Gastroesophageal sphincter (tissue), 4 donors: ENCODE measurements around the gene TPM1. TPM values are rescaled to one million over a fixed set of nuclear protein-coding genes. Genes with fewer than 3 reads are reported as not detected.

Experiments used
- ATAC-seq: fragments of 150-250 bp; one replicate; pipeline ENCODE4 v1.9.1; 2016; ENCODE audit warnings: mild to moderate bottlenecking, moderate library complexity
- H3K27ac ChIP-seq, 4 donors: fragments of 200-600 bp; sonication (generic) in 3 of 4; 1 replicate in 3 of 4; 2 replicates in 1 of 4; pipeline ENCODE4 v1.5.1; 2016 to 2019
- H3K27me3 ChIP-seq: fragments of 200-600 bp; sonication (generic); one replicate; pipeline ENCODE4 v1.5.1; 2019
- H3K36me3 ChIP-seq, 2 donors: fragments of 200-600 bp; sonication (generic); one replicate each; pipeline ENCODE4 v1.5.1; 2019; ENCODE audit warnings: control low read depth in 1 of 2
- H3K4me1 ChIP-seq, 3 donors: fragments of 200-600 bp; sonication (generic); 1 replicate in 2 of 3; 2 replicates in 1 of 3; pipeline ENCODE4 v1.5.1; 2016 to 2019; ENCODE audit warnings: control low read depth in 2 of 3
- H3K4me3 ChIP-seq, 2 donors: fragments of 200-600 bp; sonication (generic); one replicate each; pipeline ENCODE4 v1.5.1; 2019; ENCODE audit warnings: mild to moderate bottlenecking in 1 of 2, moderate library complexity in 1 of 2
- H3K9me3 ChIP-seq, 3 donors: fragments of 200-600 bp; sonication (generic); one replicate each; pipeline ENCODE4 v1.5.1; 2017 to 2019; ENCODE audit warnings: control low read depth in 2 of 3
- CTCF ChIP-seq, 4 experiments: fragments of 200-600 bp in 2 of 4; fragments of 450-650 bp in 2 of 4; sonication (generic) in 1 of 4; IDR thresholded peaks; one replicate each; pipeline ENCODE4 v1.5.1; 2017 to 2019; ENCODE audit warnings: antibody characterized with exemption in 4 of 4, mild to moderate bottlenecking in 2 of 4, moderate library complexity in 2 of 4
- EP300 ChIP-seq: sonication (generic); formaldehyde crosslinking; IDR thresholded peaks from one replicate; pipeline ENCODE4 v1.6.1; 2017; ENCODE audit warnings: antibody characterized with exemption, mild to moderate bottlenecking
- POLR2A ChIP-seq, 2 donors: fragments of 450-650 bp; IDR thresholded peaks; one replicate each; pipeline ENCODE4 v1.6.1; 2017; ENCODE audit warnings: antibody characterized with exemption in 2 of 2, mild to moderate bottlenecking in 2 of 2, moderate library complexity in 1 of 2
- POLR2AphosphoS5 ChIP-seq: sonication (generic); formaldehyde crosslinking; IDR thresholded peaks from one replicate; pipeline ENCODE4 v1.6.1; 2017; ENCODE audit warnings: antibody characterized with exemption
- WGBS, 2 donors: methylation state at CpG; one replicate each; pipeline ENCODE4 v1.1.5; 2018; ENCODE audit warnings: low coverage in 1 of 2; 5-methylcytosine and 5-hydroxymethylcytosine counted together
- total RNA-seq, 4 donors: library from RNA; depleted of rRNA; stranded (reverse); fragments of >200 nt; gene quantifications; one replicate each; pipeline ENCODE4 v1.1.0, GENCODE V29; 2016

The TPM1 gene
- total RNA-seq, 4 donors from 2014 or later, result 3,599 to 7,152 (median 6,397) TPM

GRCh38 chr15:63020759-63021430 lies 21.7 kb upstream of the TPM1 start:
- TF ChIP-seq POLR2A (IDR thresholded peaks at IDR 0.05) (no peak), EP300 (no peak), POLR2AphosphoS5 (no peak), CTCF (IDR thresholded peaks at IDR 0.05) (no peak)
- ATAC-seq, result no peak

DNA sequence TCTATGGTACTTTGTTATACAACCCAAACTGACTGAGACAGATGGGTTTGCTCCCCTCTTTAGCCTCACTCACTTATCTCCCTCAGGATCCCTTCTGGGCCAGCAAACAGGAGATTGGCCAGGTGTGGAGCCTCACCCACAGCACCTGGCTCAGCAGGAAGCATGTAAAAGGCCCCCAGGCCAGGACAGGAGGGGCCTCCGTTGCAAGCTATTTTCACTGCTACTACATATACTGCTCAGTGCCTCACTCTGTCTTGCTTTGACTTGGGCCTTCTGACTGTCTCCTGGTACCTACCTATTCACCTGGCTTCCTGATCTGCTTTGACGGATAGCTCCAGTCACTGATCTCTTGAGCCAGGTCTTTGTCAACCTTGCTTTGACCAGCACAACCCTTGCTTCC lies 20.4 kb upstream of the TPM1 start:
- TF ChIP-seq EP300, result no peak
- TF ChIP-seq POLR2A (IDR thresholded peaks at IDR 0.05), result no peak
- TF ChIP-seq POLR2AphosphoS5, result no peak
- TF ChIP-seq CTCF (IDR thresholded peaks at IDR 0.05), result no peak
- Histone ChIP-seq H3K27me3 (no peaks in the 10 kb centered on the region), H3K27ac (no peak overlapping the region), H3K36me3 (no peaks in the 10 kb centered on the region), H3K9me3 (no peaks in the 10 kb centered on the region), H3K4me3 (no peak overlapping the region), H3K4me1 (peaks cover 0 to 19% (median 3%) of the 10 kb centered on the region in 3 donors)
- WGBS, 2 donors, result 89 to 100% methylated on average over 1 to 2 of the region's 2 CpGs
- no peak for ATAC-seq

More at GRCh38 chr15:63020759-63021430, 21.7 kb upstream of the TPM1 start:
- no peak overlapping the region for H3K27ac ChIP-seq
- H3K27me3 ChIP-seq, result no peaks in the 10 kb centered on the region
- 77 to 79% methylated on average over 1 to 7 of the region's 7 CpGs for WGBS, 2 donors
- H3K4me1 ChIP-seq, result peaks cover 0 to 24% (median 3%) of the 10 kb centered on the region in 3 donors
- H3K4me3 ChIP-seq, result no peak overlapping the region
- no peaks in the 10 kb centered on the region for H3K36me3 ChIP-seq
- no peaks in the 10 kb centered on the region for H3K9me3 ChIP-seq

- Histone ChIP-seq H3K27ac (no peak overlapping the region), H3K4me1 (peaks cover 0 to 19% (median 3%) of the 10 kb centered on the region in 3 donors), H3K4me3 (no peak overlapping the region), H3K27me3 (no peaks in the 10 kb centered on the region), H3K9me3 (no peaks in the 10 kb centered on the region), H3K36me3 (no peaks in the 10 kb centered on the region)
- TF ChIP-seq CTCF (IDR thresholded peaks at IDR 0.05), result no peak
- TF ChIP-seq POLR2AphosphoS5, result no peak
- no peak for ATAC-seq
These were observed 19.9 kb upstream of the TPM1 start for GRCh38 chr15:63022663-63023062.

GRCh38 chr15:63023351-63023945 lies 19.1 kb upstream of the TPM1 start:
- H3K27me3 ChIP-seq, result no peaks in the 10 kb centered on the region
- peak overlapping the region in 3 of 4 donors; percentile 6 to 14 (median 9) for H3K27ac ChIP-seq
- no peak overlapping the region for H3K4me3 ChIP-seq
- 0 to 5% methylated on average over 1 to 2 of the region's 3 CpGs for WGBS, 2 donors
- ATAC-seq, result no peak
- H3K4me1 ChIP-seq, result peaks cover 0 to 19% (median 3%) of the 10 kb centered on the region in 3 donors
- H3K36me3 ChIP-seq, result no peaks in the 10 kb centered on the region
- TF ChIP-seq CTCF (IDR thresholded peaks at IDR 0.05), result no peak
- no peak for TF ChIP-seq POLR2A (IDR thresholded peaks at IDR 0.05)
- no peak for TF ChIP-seq EP300
- TF ChIP-seq POLR2AphosphoS5, result no peak
- H3K9me3 ChIP-seq, result no peaks in the 10 kb centered on the region

GRCh38 chr15:63025460-63025859 lies 17.1 kb upstream of the TPM1 start:
- TF ChIP-seq CTCF (IDR thresholded peaks at IDR 0.05), result no peak
- no peak for TF ChIP-seq POLR2A (IDR thresholded peaks at IDR 0.05)
- no peak for TF ChIP-seq EP300
- no peak for TF ChIP-seq POLR2AphosphoS5
- H3K4me3 ChIP-seq, result no peak overlapping the region
- ATAC-seq, result no peak
- H3K36me3 ChIP-seq, result no peaks in the 10 kb centered on the region
- H3K4me1 ChIP-seq, result peaks cover 0 to 15% (median 0%) of the 10 kb centered on the region in 3 donors
- no peaks in the 10 kb centered on the region for H3K27me3 ChIP-seq
- H3K27ac ChIP-seq, result no peak overlapping the region
- no peaks in the 10 kb centered on the region for H3K9me3 ChIP-seq
- 91 to 97% methylated on average over 3 to 6 of the region's 6 CpGs for WGBS, 2 donors
